MM.1S (cell line): ENCODE measurements around the gene SLITRK2.

ENCODE experiments used
- CTCF ChIP-seq: fragments of 300-600 bp; sonication (generic); IDR thresholded peaks from 2 replicates; pipeline ENCODE4 v1.5.1; 2016; ENCODE audit warnings: antibody characterized with exemption, low read length, mixed read lengths
- EZH2 ChIP-seq: fragments of 300-600 bp; sonication (generic); optimal IDR thresholded peaks from 2 replicates; pipeline ENCODE3; 2017; ENCODE audit warnings: low read depth, mild to moderate bottlenecking, antibody characterized with exemption, low read length, mixed read lengths

DNA sequence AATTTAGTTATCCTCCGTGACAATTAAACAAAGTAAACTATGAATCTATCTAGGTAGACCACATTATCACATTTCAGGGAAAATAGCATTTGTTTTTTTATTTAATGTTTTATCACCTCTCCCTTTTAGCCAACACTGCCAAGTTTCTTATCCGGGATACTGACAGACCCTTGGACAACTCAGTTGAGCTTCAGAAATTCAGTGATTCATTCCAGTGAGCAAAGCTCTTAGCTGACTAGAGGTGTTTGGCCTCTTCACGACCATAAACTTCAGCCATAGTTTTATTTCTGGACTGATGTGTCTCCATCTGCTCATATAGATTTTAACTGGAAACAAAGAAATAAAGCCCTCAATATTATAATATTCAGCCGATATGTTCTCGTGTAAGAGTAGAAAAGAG lies 15.2 kb downstream of the SLITRK2 start:
- no peak for TF ChIP-seq EZH2
- no peak for TF ChIP-seq CTCF
